GM12873 (cell line): ENCODE data around the gene TULP1.

Experiments used
- CTCF ChIP-seq: IDR thresholded peaks from 2 replicates; pipeline ENCODE4 v1.5.1; 2012; ENCODE audit warnings: low read depth, mild to moderate bottlenecking, moderate library complexity, low read length, control low read depth; ENCODE audit not compliant: insufficient read depth; ENCODE audit errors: missing control alignments

The TULP1 gene

DNA sequence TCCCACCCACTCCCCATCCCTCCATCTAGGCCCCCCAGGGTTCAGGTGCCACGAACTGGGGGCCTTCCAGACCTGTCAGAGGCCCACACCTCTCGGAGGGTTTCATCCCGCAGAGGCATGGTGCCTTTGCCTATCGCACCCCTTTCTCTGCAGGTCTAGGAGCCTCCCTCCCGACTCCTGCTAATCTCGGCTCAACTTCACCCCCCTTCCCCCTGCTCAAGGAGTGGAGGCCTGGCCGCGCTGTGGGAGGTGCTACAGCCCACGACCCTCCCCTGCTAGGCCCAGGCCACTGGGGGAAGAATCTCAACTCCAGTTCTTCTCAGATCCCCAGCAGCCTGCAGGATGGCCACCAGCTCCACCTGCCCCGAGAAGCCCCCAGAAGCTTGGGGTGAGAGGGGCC, at the start of gene TULP1:
TSS of gene TULP1 (minus strand) at position 157 of the 400 bp plus-strand sequence. CDS start at position 119, 38 bp downstream.
- no peak for TF ChIP-seq CTCF

DNA sequence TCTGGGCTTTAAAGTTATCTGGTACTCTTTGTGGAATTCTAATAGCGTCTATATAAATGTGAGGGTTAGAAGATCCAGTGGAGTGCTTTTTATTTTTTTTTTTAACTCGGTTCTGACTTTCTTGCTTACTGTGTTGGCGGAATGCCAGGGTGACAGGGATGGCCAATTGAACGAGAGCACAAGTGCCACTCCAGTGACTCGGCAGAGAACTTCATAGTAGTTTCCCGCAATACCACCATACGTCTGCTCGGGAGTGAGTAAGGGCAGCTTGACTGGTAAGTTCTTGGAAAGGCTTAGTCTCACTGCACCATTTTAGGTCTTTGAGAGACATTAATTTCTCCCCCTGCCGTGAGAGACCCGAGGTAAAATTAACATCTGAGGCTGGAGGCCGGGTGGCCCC, 49.4 kb upstream of the TULP1 start:
- TF ChIP-seq CTCF: no peak

DNA sequence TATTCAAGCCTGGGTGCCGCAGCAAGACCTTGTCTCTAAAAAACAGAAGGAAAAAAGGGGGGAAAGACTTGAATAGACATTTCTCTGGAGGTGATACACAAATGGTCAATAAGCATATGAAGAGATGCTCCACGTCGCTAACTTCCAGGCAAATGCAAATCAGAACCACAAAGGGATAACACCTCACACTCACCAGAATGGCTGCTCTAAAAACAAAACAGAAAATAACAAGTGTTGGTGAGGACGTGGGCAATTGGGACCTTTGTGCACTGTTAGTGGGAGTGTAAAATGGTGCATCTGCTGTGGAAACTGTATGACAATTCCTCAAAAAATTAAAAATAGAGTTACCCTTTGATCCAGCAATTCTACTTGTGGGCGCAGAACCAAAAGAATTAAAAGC, 48.4 kb upstream of the TULP1 start:
- TF ChIP-seq CTCF: no peak

- TF ChIP-seq CTCF: no peak
Observed at GRCh38 chr6:35558571-35558970, 45.9 kb upstream of the TULP1 start.

DNA sequence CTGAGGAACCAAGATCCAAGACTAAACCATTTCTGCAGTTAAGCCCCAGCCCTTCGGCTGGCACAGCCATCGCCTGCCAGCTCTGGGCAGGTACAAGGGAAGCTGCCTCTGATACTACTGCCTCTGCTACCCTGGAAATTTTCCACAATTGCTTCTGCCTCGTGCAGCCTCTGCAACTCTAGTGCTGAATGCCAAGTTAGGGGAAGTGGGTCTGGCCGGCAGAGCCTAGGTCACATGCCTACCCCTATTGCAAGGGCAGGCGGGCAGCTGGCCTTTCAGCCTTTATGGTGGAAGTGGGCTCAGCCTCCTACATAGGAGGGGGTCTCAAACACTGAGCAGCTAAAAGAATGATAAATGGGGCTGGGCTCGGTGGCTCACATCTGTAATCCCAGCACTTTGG, 44.5 kb upstream of the TULP1 start:
- TF ChIP-seq CTCF: no peak

- no peak for TF ChIP-seq CTCF
Observed at GRCh38 chr6:35554811-35555210, 42.1 kb upstream of the TULP1 start.

- TF ChIP-seq CTCF: no peak
Observed at GRCh38 chr6:35553315-35553714, 40.6 kb upstream of the TULP1 start.
